OCI-LY3 (cell line): ENCODE data around the gene PIK3R6.

Experiments
- CTCF ChIP-seq: fragments of 200-600, 300-600 bp; sonication (generic); IDR thresholded peaks from 2 replicates; pipeline ENCODE4 v1.5.1; 2014; ENCODE audit warnings: antibody characterized with exemption, low read length, low read depth
- EZH2phosphoT487 ChIP-seq: fragments of 200-600 bp; shearing (Covaris generic); IDR thresholded peaks from 2 replicates; pipeline ENCODE4 v1.6.1; 2018; ENCODE audit warnings: antibody characterized with exemption, mixed run types, low read depth

- TF ChIP-seq CTCF (no peak), EZH2phosphoT487 (no peak)
Measured at GRCh38 chr17:8800656-8801055, 66.8 kb downstream of the PIK3R6 start.
